RWPE1 (cell line): ENCODE results near the gene KRTAP5-4.
"Not testable (repeated sequence)": the region's sequence is repeated elsewhere in the genome, so short reads cannot be mapped to it uniquely, and the experiment has no call there.

Experiments
- CTCF ChIA-PET: fragments of 350-600 bp; sonication (Branson Sonifier 250); formaldehyde crosslinking; extraction: SDS; loops from one replicate; lab custom pipeline; 2021; lab: Yijun Ruan, JAX
- POLR2A ChIA-PET: fragments of 400-600 bp; formaldehyde crosslinking; extraction: SDS; loops from one replicate; lab custom pipeline; 2020; ENCODE audit warnings: antibody characterized with exemption; ENCODE audit not compliant: low non-redundant PET; lab: Yijun Ruan, JAX
- DNase-seq: peaks from one replicate; pipeline ENCODE4 v3.0.0; 2012; ENCODE audit warnings: low spot score
- H3K27ac ChIP-seq: fragments of 450-650 bp; 2 replicates; pipeline ENCODE4 v1.5.1; 2017
- CTCF ChIP-seq: fragments of 450-650 bp; conservative IDR thresholded peaks from 2 replicates; pipeline ENCODE4 v1.5.1; 2017; ENCODE audit warnings: low read depth, mild to moderate bottlenecking

KRTAP5-4 gene

DNA sequence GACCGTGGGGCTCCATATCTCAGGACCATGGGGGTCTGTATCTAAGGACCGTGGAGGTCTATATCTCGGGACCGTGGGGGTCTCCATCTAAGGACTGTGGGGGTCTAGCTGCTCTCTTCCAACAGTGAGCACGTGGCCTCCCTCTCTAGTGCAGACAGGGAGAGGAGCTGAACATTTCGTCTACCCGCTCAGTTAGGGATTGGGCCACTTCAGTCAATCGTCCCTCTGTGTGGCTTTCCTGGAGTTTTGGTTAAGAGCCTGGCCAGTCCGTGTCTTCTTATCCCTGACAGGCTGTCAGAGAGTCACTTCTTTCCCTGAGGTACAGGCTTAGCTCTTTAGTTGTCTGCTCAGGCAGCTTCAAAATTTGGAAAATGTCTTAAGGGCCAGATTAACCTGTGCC lies 40.0 kb downstream of the KRTAP5-4 start:
- ChIA-PET POLR2A (no interaction called here), CTCF (interaction anchor here (0.6 kb wide), 1 partner anchor 562 kb away, joined by 3 read pairs; no protein-coding TSS in a partner anchor)
- H3K27ac ChIP-seq: no peak overlapping the region
- no peak for DNase-seq
- TF ChIP-seq CTCF: no peak

GRCh38 chr11:1576825-1577224 lies 45.1 kb downstream of the KRTAP5-4 start:
- no peak overlapping the region for H3K27ac ChIP-seq
- no peak for DNase-seq
- no peak for TF ChIP-seq CTCF
- POLR2A ChIA-PET: no interaction called here
- CTCF ChIA-PET: interaction anchor here (0.6 to 1.8 kb wide), 4 partner anchors 19 to 50 kb away, joined by 4 to 5 read pairs (median 5); no protein-coding TSS in a partner anchor

DNA sequence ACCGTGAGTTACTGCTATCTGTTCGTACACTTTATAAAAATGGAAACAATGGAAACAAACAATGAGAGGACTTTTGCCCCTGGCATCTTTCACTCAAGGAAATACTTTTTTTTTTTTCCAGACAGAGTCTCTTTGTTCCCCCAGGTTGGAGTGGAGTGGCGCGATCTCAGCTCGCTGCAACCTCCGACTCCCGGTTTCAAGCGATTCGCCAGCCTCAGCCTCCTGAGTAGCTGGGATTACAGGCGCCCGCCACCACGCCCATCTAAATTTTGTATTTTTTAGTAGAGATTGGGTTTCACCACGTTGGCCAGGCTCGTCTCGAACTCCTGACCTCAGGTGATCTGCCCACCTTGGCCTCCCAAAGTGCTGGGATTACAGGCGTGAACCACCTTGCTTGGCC lies 46.2 kb downstream of the KRTAP5-4 start:
- DNase-seq, POLR2A ChIA-PET, H3K27ac ChIP-seq: not testable (repeated sequence)
- CTCF ChIA-PET: interaction anchor here (0.6 to 3.0 kb wide), 7 partner anchors 13 to 845 kb away, joined by 3 to 78 read pairs (median 3); no protein-coding TSS in a partner anchor

GRCh38 chr11:1574933-1575242 lies 47.0 kb downstream of the KRTAP5-4 start:
- ChIA-PET POLR2A (interaction anchor here (0.6 to 1.0 kb wide), 2 partner anchors 16 to 65 kb away, joined by 3 read pairs; no protein-coding TSS in a partner anchor), CTCF (interaction anchor here (0.5 to 3.0 kb wide), 19 partner anchors 10 to 578 kb away, joined by 3 to 78 read pairs (median 4); partner anchors contain the start of gene KRTAP5-1)
- TF ChIP-seq CTCF: peak; percentile 69
- no peak for DNase-seq
- H3K27ac ChIP-seq: no peak overlapping the region

GRCh38 chr11:1574238-1574932 lies 47.6 kb downstream of the KRTAP5-4 start:
- peak; percentile 51 for DNase-seq
- CTCF ChIA-PET: interaction anchor here (0.5 to 3.0 kb wide), 22 partner anchors 9 to 579 kb away, joined by 3 to 78 read pairs (median 4); partner anchors contain the start of gene KRTAP5-1
- POLR2A ChIA-PET: interaction anchor here (0.6 to 1.0 kb wide), 2 partner anchors 16 to 65 kb away, joined by 3 read pairs; no protein-coding TSS in a partner anchor
- peak; percentile 96 for TF ChIP-seq CTCF
- peak overlapping the region; percentile 13 for H3K27ac ChIP-seq

- ChIA-PET CTCF (interaction anchor here (0.6 to 3.0 kb wide), 8 partner anchors 9 to 345 kb away, joined by 5 to 78 read pairs (median 9); no protein-coding TSS in a partner anchor), POLR2A (interaction anchor here (1.0 kb wide), 1 partner anchor 15 kb away, joined by 3 read pairs; no protein-coding TSS in a partner anchor)
- no peak for TF ChIP-seq CTCF
- no peak for DNase-seq
- peak overlapping the region; percentile 13 for H3K27ac ChIP-seq
Measured at GRCh38 chr11:1573903-1574237, 48.1 kb downstream of the KRTAP5-4 start.
